Measurements from ENCODE around the gene OR8B2.

Gene OR8B2

DNA sequence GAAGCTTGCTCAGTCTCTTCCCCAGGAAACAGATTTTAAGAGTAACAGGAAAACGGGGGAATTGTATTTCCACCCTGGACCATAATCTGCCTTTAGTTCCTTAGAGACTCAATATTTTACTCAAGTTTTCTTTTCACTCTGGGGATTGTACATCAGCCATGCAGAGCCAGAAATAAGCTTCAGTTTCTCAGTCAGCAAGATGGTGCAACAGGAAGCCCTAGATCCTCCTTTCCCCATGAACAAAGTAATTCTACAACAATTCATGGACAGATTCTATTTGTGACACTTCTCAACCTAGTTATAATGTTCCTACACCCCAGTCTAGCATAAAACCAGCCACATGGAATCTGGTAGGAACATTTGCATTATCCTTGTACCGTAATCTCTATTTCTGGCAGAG lies 24.7 kb downstream of the OR8B2 start:
- Histone ChIP-seq H3K9me2 (replicated peaks; ENCODE audit: low read depth, low read length) (no peaks in the 10 kb centered on the region), H3K9ac (ENCODE audit: low read depth, low read length, poor library complexity, severe bottlenecking) (no peak overlapping the region), H2AFZ (ENCODE audit: low read length) (no peak overlapping the region), H3K9me3 (ENCODE audit: insufficient read depth, low read depth, low read length) (no peaks in the 10 kb centered on the region), H3K36me3 (ENCODE audit: insufficient read depth, low read length) (no peaks in the 10 kb centered on the region), H3K4me1 (ENCODE audit: insufficient read depth, low read length, poor library complexity, severe bottlenecking) (no peaks in the 10 kb centered on the region), H3K4me3 (ENCODE audit: low read length, poor library complexity, severe bottlenecking) (no peak overlapping the region), H3K4me2 (ENCODE audit: low read depth, low read length, poor library complexity, severe bottlenecking) (no peak overlapping the region), H3K79me2 (ENCODE audit: insufficient read depth, low read length) (no peaks in the 10 kb centered on the region), H3F3A (ENCODE audit: low read depth) (no peaks in the 10 kb centered on the region), H3K27me3 (ENCODE audit: insufficient read depth, low read length, poor library complexity, severe bottlenecking) (no peaks in the 10 kb centered on the region), H4K20me1 (ENCODE audit: insufficient read depth, low read length, poor library complexity, severe bottlenecking) (no peaks in the 10 kb centered on the region)
- TF ChIP-seq, protein P1, sequence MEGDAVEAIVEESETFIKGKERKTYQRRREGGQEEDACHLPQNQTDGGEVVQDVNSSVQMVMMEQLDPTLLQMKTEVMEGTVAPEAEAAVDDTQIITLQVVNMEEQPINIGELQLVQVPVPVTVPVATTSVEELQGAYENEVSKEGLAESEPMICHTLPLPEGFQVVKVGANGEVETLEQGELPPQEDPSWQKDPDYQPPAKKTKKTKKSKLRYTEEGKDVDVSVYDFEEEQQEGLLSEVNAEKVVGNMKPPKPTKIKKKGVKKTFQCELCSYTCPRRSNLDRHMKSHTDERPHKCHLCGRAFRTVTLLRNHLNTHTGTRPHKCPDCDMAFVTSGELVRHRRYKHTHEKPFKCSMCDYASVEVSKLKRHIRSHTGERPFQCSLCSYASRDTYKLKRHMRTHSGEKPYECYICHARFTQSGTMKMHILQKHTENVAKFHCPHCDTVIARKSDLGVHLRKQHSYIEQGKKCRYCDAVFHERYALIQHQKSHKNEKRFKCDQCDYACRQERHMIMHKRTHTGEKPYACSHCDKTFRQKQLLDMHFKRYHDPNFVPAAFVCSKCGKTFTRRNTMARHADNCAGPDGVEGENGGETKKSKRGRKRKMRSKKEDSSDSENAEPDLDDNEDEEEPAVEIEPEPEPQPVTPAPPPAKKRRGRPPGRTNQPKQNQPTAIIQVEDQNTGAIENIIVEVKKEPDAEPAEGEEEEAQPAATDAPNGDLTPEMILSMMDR (conservative IDR thresholded peaks at IDR 0.05; ENCODE audit: low read length), result no peak

DNA sequence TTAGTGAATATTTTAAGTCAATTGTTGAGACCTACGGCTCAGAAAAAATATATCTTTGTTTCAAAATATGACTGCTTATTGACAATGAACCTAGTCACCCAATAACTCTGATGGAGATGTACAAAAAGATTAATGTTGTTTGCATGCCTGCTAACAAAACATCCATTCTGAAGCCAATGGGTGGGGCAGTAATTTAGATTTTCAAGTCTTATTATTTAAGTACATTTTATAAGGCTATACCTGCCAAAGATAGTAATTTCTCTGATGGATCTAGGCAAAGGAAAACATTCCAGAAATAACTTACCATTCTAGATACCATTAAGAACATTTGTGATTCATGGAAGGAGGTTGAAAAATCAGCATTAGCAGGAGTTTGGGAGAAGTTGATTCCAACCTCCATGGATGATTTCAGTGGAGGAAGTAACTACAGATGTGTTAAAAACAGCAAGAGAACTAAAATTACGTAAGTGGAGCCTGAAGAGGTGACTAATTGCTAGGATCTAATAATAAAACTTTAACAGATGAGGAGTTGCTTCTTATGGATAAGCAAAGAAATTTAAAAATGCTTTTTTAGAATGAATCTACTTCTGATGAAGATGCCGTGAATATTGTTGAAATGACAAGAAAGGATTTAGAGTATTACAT lies 37.9 kb downstream of the OR8B2 start:
- H3K79me2 ChIP-seq (ENCODE audit: insufficient read depth, low read length), result no peaks in the 10 kb centered on the region
- no peaks in the 10 kb centered on the region for H3K27me3 ChIP-seq (ENCODE audit: insufficient read depth, low read length, poor library complexity, severe bottlenecking)
- no peaks in the 10 kb centered on the region for H4K20me1 ChIP-seq (ENCODE audit: insufficient read depth, low read length, poor library complexity, severe bottlenecking)
- no peak overlapping the region for H3K4me3 ChIP-seq (ENCODE audit: low read length, poor library complexity, severe bottlenecking)
- H2AFZ ChIP-seq (ENCODE audit: low read length), result no peak overlapping the region
- no peaks in the 10 kb centered on the region for H3K36me3 ChIP-seq (ENCODE audit: insufficient read depth, low read length)
- H3F3A ChIP-seq (ENCODE audit: low read depth), result no peaks in the 10 kb centered on the region
- H3K4me1 ChIP-seq (ENCODE audit: insufficient read depth, low read length, poor library complexity, severe bottlenecking), result no peaks in the 10 kb centered on the region
- H3K9me2 ChIP-seq (replicated peaks; ENCODE audit: low read depth, low read length), result no peaks in the 10 kb centered on the region
- H3K9ac ChIP-seq (ENCODE audit: low read depth, low read length, poor library complexity, severe bottlenecking), result no peak overlapping the region
- H3K4me2 ChIP-seq (ENCODE audit: low read depth, low read length, poor library complexity, severe bottlenecking), result no peak overlapping the region
- no peak for TF ChIP-seq EZH2phosphoT487 (IDR thresholded peaks at IDR 0.05; ENCODE audit: borderline replicate concordance)
- TF ChIP-seq, protein P1 (conservative IDR thresholded peaks at IDR 0.05; ENCODE audit: low read length), result no peak
- 0 out of 2 replicates have a peak, but pooled peaks cover 3% of the 10 kb centered on the region for H3K9me3 ChIP-seq (ENCODE audit: insufficient read depth, low read depth, low read length)

DNA sequence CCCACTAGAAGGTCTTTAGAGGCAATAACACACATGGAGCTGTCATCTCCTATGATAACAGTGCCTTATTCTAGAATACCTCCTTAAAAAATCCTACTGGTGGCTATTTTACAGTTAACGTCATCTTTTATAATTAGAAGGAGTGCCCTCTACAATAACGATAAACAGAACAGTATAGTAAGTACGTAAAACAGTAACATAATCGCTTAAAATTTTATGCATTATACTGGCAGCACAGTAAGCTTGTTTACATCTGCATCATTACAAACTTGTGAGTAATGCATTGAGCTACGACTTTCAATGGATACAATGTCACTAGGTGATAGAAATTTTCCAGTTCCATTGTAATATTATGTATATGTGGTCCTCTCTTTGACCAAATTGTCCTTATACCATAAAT lies 40.0 kb downstream of the OR8B2 start:
- no peaks in the 10 kb centered on the region for H4K20me1 ChIP-seq (ENCODE audit: insufficient read depth, low read length, poor library complexity, severe bottlenecking)
- H3F3A ChIP-seq (ENCODE audit: low read depth), result no peaks in the 10 kb centered on the region
- no peaks in the 10 kb centered on the region for H3K36me3 ChIP-seq (ENCODE audit: insufficient read depth, low read length)
- H3K4me2 ChIP-seq (ENCODE audit: low read depth, low read length, poor library complexity, severe bottlenecking), result no peak overlapping the region
- H3K4me1 ChIP-seq (ENCODE audit: insufficient read depth, low read length, poor library complexity, severe bottlenecking), result no peaks in the 10 kb centered on the region
- H3K79me2 ChIP-seq (ENCODE audit: insufficient read depth, low read length), result no peaks in the 10 kb centered on the region
- no peak overlapping the region for H2AFZ ChIP-seq (ENCODE audit: low read length)
- no peaks in the 10 kb centered on the region for H3K9me2 ChIP-seq (replicated peaks; ENCODE audit: low read depth, low read length)
- H3K4me3 ChIP-seq (ENCODE audit: low read length, poor library complexity, severe bottlenecking), result no peak overlapping the region
- H3K27me3 ChIP-seq (ENCODE audit: insufficient read depth, low read length, poor library complexity, severe bottlenecking), result no peaks in the 10 kb centered on the region
- TF ChIP-seq, protein P1 (conservative IDR thresholded peaks at IDR 0.05; ENCODE audit: low read length), result no peak
- no peak for TF ChIP-seq EZH2phosphoT487 (IDR thresholded peaks at IDR 0.05; ENCODE audit: borderline replicate concordance)
- 0 out of 2 replicates have a peak, but pooled peaks cover under 1% of the 10 kb centered on the region for H3K9me3 ChIP-seq (ENCODE audit: insufficient read depth, low read depth, low read length)
- H3K9ac ChIP-seq (ENCODE audit: low read depth, low read length, poor library complexity, severe bottlenecking), result no peak overlapping the region

Data from Loucy (cell line).